HG03378 (cell line): ENCODE results near the gene TMEM150C.

Experiments
- ATAC-seq: cut with Tn5 transposase; IDR thresholded peaks from one replicate; pipeline ENCODE4 v1.9.1; 2021; ENCODE audit warnings: mild to moderate bottlenecking, moderate library complexity; ENCODE audit not compliant: unreplicated experiment

TMEM150C gene

GRCh38 chr4:82519072-82519471, 42.7 kb downstream of the TMEM150C start:
- no peak for ATAC-seq

GRCh38 chr4:82517043-82517442, 44.7 kb downstream of the TMEM150C start:
- no peak for ATAC-seq

- no peak for ATAC-seq
Measured at GRCh38 chr4:82515705-82516104, 46.1 kb downstream of the TMEM150C start.

GRCh38 chr4:82513382-82513781, 48.4 kb downstream of the TMEM150C start:
- ATAC-seq: no peak

GRCh38 chr4:82510216-82510615, 51.6 kb downstream of the TMEM150C start:
- ATAC-seq: no peak

- ATAC-seq: no peak
Measured at GRCh38 chr4:82508806-82509428, 52.9 kb downstream of the TMEM150C start.

GRCh38 chr4:82508011-82508410, 53.8 kb downstream of the TMEM150C start:
- ATAC-seq: no peak

GRCh38 chr4:82501154-82501442, 60.7 kb downstream of the TMEM150C start:
- no peak for ATAC-seq

GRCh38 chr4:82500435-82501153, 61.2 kb downstream of the TMEM150C start:
- ATAC-seq: no peak

- ATAC-seq: no peak
Measured at GRCh38 chr4:82499738-82500434, 61.9 kb downstream of the TMEM150C start.

GRCh38 chr4:82496349-82496748, 65.4 kb downstream of the TMEM150C start:
- ATAC-seq: no peak

GRCh38 chr4:82495666-82496065, 66.1 kb downstream of the TMEM150C start:
- no peak for ATAC-seq

- ATAC-seq: no peak
Measured at GRCh38 chr4:82493721-82494425, 67.9 kb downstream of the TMEM150C start.

GRCh38 chr4:82491251-82491960, 70.4 kb downstream of the TMEM150C start:
- no peak for ATAC-seq

GRCh38 chr4:82489987-82490386, 71.8 kb downstream of the TMEM150C start:
- ATAC-seq: no peak

GRCh38 chr4:82489076-82489475, 72.7 kb downstream of the TMEM150C start:
- no peak for ATAC-seq

- no peak for ATAC-seq
Measured at GRCh38 chr4:82484996-82485783, 76.6 kb downstream of the TMEM150C start.

GRCh38 chr4:82482387-82482786, 79.4 kb downstream of the TMEM150C start:
- no peak for ATAC-seq

GRCh38 chr4:82481506-82481840, 80.3 kb downstream of the TMEM150C start:
- ATAC-seq: no peak

GRCh38 chr4:82480771-82481505, 80.8 kb downstream of the TMEM150C start:
- no peak for ATAC-seq
